ENCODE data around the gene DDX24.

DNA sequence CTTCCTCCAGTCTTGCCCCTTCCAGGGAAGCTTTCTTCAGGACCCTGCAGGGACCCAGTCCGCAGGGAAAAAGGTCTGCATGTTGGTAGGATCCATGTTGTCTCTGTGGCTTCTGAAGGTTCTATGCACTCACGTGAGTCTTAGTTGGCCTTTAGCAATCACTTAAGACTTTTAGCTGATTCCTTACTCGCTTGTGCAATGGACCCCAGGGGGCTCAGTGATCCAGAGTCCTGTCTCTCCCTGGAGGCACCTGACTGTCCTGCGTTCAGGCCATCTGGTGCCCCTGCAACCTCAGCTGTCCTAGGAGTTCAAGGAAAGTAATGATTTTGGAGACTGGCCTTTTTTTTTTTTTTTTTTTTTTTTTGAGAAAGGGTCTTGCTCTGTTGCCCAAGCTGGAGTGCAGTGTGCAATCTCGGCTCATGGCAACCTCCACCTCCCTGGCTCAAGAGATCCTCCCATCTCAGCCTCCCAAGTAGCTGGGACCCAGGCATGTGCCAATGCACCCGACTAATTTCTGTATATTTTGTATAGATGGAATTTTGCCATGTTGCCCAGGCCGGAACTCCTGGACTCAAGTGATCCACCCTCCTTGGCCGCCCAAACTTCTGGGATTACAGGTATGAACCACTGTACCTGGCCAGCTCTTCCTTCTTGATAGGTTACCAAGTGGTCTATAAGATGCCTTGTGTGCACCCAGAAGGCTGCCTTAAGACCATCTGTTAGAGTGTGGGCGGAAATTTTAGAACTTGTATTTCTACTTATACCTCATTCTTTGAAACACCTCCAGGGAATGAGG, 43.8 kb upstream of the DDX24 start:
- TF ChIP-seq, protein P1, sequence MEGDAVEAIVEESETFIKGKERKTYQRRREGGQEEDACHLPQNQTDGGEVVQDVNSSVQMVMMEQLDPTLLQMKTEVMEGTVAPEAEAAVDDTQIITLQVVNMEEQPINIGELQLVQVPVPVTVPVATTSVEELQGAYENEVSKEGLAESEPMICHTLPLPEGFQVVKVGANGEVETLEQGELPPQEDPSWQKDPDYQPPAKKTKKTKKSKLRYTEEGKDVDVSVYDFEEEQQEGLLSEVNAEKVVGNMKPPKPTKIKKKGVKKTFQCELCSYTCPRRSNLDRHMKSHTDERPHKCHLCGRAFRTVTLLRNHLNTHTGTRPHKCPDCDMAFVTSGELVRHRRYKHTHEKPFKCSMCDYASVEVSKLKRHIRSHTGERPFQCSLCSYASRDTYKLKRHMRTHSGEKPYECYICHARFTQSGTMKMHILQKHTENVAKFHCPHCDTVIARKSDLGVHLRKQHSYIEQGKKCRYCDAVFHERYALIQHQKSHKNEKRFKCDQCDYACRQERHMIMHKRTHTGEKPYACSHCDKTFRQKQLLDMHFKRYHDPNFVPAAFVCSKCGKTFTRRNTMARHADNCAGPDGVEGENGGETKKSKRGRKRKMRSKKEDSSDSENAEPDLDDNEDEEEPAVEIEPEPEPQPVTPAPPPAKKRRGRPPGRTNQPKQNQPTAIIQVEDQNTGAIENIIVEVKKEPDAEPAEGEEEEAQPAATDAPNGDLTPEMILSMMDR (IDR thresholded peaks at IDR 0.05), result no peak
- no peak for TF ChIP-seq POLR2A (IDR thresholded peaks at IDR 0.05)

Measured in heart left ventricle (tissue), 13 donors.